Peyer's patch (tissue), 4 donors: Measurements from ENCODE around the gene ADISSP.

ENCODE experiments used
- CTCF ChIP-seq, 6 experiments: fragments of 450-650 bp in 4 of 6; fragments of 200-600 bp in 2 of 6; sonication (generic) in 1 of 6; IDR thresholded peaks; one replicate each; pipeline ENCODE4 v1.5.1; 2017 to 2019; ENCODE audit warnings: antibody characterized with exemption in 6 of 6, mild to moderate bottlenecking in 3 of 6, moderate library complexity in 1 of 6
- POLR2A ChIP-seq, 2 donors: fragments of 450-650 bp; IDR thresholded peaks; one replicate each; pipeline ENCODE4 v1.5.1; 2017; ENCODE audit warnings: antibody characterized with exemption in 2 of 2, mild to moderate bottlenecking in 2 of 2, moderate library complexity in 2 of 2

- TF ChIP-seq POLR2A (IDR thresholded peaks at IDR 0.05) = no peak
- no peak for TF ChIP-seq CTCF (IDR thresholded peaks at IDR 0.05)
These were observed 35.1 kb upstream of the ADISSP start for GRCh38 chr20:3802524-3803239.
